Aortic smooth muscle cell (primary cell): Measurements from ENCODE around the gene HEATR3. TPM values are rescaled to one million over a fixed set of nuclear protein-coding genes. Genes with fewer than 3 reads are reported as not detected.

Source experiments
- total RNA-seq: library from RNA; depleted of rRNA; stranded (reverse); fragments of >200 nt; gene quantifications from 2 replicates; pipeline ENCODE4 v1.2.3, GENCODE V29; 2014

Gene HEATR3, protein sequence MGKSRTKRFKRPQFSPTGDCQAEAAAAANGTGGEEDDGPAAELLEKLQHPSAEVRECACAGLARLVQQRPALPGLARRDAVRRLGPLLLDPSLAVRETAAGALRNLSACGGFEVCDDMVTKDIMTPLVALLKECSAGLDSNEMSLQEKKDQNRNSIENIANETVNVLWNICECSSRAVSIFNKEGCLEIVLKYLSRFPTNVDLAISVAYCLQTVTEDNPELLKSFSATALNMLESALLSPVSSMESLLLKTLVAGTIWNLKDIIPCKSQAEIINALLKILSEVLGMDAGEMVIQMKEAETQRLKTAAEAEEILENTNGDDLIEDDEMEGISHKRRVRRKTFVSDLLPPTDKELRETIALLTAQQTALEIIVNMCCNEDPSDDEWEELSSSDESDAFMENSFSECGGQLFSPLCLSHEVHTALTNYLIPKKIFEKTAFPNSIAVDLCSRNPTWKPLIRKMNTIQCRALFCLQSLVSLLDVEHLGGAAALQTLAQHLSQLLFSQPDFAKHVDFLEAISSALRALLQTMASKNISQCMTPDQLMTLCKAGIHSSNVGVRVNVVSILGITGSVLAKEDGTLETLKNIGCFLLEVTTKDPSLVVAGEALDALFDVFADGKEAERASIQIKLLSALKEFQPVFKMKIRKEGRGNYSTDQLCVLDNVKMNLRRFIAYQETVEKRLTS
- 16.2 and 19.0 TPM in 2 replicates for total RNA-seq

DNA sequence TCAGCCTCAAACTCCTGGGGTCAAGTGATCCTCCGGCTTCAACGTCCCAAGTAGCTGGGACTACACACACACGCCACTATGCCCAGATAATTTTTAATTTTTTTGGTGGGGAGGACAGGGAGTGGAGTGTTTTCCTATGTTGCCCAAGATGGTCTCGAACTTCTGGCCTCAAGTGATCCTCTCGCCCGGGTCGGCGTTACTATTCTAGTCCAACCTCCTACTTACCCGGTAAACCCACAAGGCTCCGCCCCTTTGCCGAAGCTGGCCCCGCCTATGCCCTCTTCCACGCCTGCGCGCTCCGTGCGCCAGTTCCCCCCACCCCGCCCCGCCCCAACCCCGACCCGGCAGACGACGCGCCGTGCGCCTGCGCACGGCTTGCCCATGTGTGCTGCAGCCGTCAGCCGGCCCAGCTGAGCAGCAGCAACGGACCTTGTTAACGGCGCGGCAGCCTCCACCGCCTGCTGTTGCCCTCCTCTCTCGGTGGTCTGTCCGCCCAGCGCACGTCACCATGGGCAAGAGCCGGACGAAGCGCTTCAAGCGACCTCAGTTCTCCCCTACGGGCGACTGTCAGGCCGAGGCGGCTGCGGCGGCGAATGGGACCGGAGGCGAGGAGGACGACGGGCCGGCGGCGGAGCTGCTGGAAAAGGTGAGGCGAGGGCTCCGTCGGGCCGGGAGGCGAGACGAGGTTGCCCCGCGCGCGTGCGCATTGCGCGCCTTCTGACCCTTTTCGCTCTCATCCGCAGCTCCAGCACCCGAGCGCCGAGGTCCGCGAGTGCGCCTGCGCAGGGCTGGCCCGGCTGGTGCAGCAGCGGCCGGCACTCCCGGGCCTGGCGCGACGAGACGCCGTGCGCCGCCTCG is at the start of gene HEATR3:
Gene HEATR3 (plus strand): TSS at position 347 of the 858 bp plus-strand sequence. CDS start 162 bp downstream, at position 509.

DNA sequence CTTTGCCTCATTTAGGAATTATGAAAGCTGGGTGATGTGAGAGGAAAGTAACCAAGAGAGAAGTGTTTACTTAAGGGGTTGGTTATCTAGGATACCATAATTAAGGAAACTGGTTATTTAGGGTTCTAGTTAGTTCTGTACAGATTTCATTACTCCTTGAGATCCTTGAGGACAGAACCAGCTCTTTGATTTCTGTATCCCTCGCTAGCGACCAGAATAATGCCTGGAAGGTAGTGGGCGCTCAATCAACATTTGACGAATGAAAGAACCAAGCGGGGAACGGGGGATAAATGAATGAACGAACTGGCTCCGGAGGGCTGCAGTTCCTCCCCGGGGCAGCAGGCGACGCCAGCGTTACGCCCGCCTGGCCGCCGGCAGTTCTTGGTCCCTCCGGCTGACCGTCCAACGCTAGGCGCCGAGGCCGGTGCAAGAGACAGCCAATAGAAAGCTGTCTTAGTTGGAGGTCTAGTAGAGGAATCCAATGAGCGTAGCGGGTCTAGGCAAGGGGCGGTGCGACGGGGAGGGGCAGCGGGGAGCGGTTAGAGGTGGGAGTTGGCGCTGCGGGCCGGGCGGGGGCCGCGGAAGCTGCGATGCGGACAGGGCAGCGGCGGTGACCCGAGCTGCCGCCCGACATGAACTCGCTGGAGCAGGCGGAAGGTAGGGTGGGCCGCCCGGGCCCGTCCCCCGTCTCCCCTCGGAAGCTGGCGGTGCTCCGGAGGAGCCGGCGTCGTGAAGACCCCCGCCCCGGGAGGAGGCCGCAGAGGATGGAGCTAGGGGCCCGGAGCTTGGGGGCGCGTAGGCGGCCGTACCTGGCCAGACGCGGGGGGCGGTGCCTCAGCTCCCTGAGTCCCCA is 40.9 kb upstream of the HEATR3 start, which contains the start of gene CNEP1R1:
Gene CNEP1R1 (plus strand): TSS at position 542 of the 853 bp plus-strand sequence. CDS start 91 bp downstream, at position 633.

GRCh38 chr16:50152807-50153595 is 87.2 kb downstream of the HEATR3 start, which contains the start of gene TENT4B:
TENT4B (plus strand) TSS chr16:50153306; CDS start chr16:50153622, 316 bp downstream.

Other genes starting within 250 kb of the HEATR3 start
- 5.9 and 7.8 TPM in 2 replicates for gene ZNF423, start 209.9 kb upstream of the HEATR3 start, total RNA-seq
- gene CNEP1R1, start 40.7 kb upstream of the HEATR3 start, total RNA-seq = 25.1 and 26.3 TPM in 2 replicates
- gene TENT4B, start 87.3 kb downstream of the HEATR3 start, total RNA-seq = 6.5 and 6.8 TPM in 2 replicates
- 26.1 and 47.4 TPM in 2 replicates for gene ADCY7, start 200.6 kb downstream of the HEATR3 start, total RNA-seq